Spleen (tissue), 7 donors: Measurements from ENCODE around the gene CANT1.
"Not testable (repeated sequence)": the region's sequence is repeated elsewhere in the genome, so short reads cannot be mapped to it uniquely, and the experiment has no call there.

Experiments
- POLR2AphosphoS5 ChIP-seq, 3 donors: sonication (generic); formaldehyde crosslinking; IDR thresholded peaks; one replicate each; pipeline ENCODE4 v1.5.1; 2017; ENCODE audit warnings: antibody characterized with exemption in 3 of 3
- TF ChIP-seq, protein P1 (sequence below), 11 experiments: fragments of 200-600 bp in 7 of 11; fragments of 450-650 bp in 4 of 11; sonication (generic) in 4 of 11; IDR thresholded peaks in 8 of 11; conservative IDR thresholded peaks in 3 of 11; 1 replicate in 7 of 11; 2 replicates in 4 of 11; pipeline versions ENCODE4 v1.4.0 to v1.8.0; 2016 to 2021; ENCODE audit warnings: antibody characterized with exemption in 11 of 11, inconsistent platforms in 4 of 11, mild to moderate bottlenecking in 1 of 11
- donor health status: DM: no; HTN: no; CAD: no; lungs with moderate emphysema.
- donor health status: DM: no; HTN: no; CAD: no.
- donor health status: DM: no; HTN: no; CAD: no.

GRCh38 chr17:78962984-78963348 is 46.6 kb downstream of the CANT1 start:
- TF ChIP-seq, protein P1, sequence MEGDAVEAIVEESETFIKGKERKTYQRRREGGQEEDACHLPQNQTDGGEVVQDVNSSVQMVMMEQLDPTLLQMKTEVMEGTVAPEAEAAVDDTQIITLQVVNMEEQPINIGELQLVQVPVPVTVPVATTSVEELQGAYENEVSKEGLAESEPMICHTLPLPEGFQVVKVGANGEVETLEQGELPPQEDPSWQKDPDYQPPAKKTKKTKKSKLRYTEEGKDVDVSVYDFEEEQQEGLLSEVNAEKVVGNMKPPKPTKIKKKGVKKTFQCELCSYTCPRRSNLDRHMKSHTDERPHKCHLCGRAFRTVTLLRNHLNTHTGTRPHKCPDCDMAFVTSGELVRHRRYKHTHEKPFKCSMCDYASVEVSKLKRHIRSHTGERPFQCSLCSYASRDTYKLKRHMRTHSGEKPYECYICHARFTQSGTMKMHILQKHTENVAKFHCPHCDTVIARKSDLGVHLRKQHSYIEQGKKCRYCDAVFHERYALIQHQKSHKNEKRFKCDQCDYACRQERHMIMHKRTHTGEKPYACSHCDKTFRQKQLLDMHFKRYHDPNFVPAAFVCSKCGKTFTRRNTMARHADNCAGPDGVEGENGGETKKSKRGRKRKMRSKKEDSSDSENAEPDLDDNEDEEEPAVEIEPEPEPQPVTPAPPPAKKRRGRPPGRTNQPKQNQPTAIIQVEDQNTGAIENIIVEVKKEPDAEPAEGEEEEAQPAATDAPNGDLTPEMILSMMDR (IDR thresholded peaks at IDR 0.05 in 8 of 11, conservative IDR thresholded peaks at IDR 0.05 in 3 of 11): not testable (repeated sequence)
- TF ChIP-seq POLR2AphosphoS5 (IDR thresholded peaks at IDR 0.05): not testable (repeated sequence)
